ENCODE results near the gene PDLIM5. TPM values are rescaled to one million over a fixed set of nuclear protein-coding genes. Genes with fewer than 3 reads are reported as not detected.

PDLIM5 gene
- total RNA-seq, 1 experiment from 2014 or later: 106 TPM

GRCh38 chr4:94528792-94529451 lies 77.2 kb downstream of the PDLIM5 start:
- H3K27me3 Mint-ChIP-seq (ENCODE audit: insufficient read depth, unreplicated experiment): no peaks in the 10 kb centered on the region
- no peak for DNase-seq
- CTCF ChIA-PET: no interaction called here
- Histone ChIP-seq H3K9me3 (no peaks in the 10 kb centered on the region), H3K27me3 (replicated peaks; ENCODE audit: control insufficient read depth, insufficient read depth, low read length) (no peaks in the 10 kb centered on the region), H3K4me3 (ENCODE audit: low read depth, low read length) (no peak overlapping the region), H3K36me3 (ENCODE audit: control insufficient read depth, insufficient read depth, low read length) (no peaks in the 10 kb centered on the region; the same call in 1 of the 2 replicates), H3K4me1 (peaks cover 29% of the 10 kb centered on the region)
- no peak overlapping the region for H3K4me3 Mint-ChIP-seq (ENCODE audit: unreplicated experiment)
- TF ChIP-seq CTCF (IDR thresholded peaks at IDR 0.05; ENCODE audit: insufficient read depth in 1 of 2, low read depth in 1 of 2, low read length in 1 of 2, severe bottlenecking in 1 of 2, unreplicated experiment in 1 of 2): no peak
- intact Hi-C loops (cut with micrococcal nuclease; ENCODE audit: unreplicated experiment): no loop called here
- no peak overlapping the region for H3K27ac Mint-ChIP-seq (ENCODE audit: unreplicated experiment)
- peaks cover 20% of the 10 kb centered on the region for H3K4me1 Mint-ChIP-seq (ENCODE audit: low read depth, unreplicated experiment)
- POLR2A ChIA-PET: no interaction called here
- no TSS peak for BruUV-seq (replicated peaks)
- peaks cover 7% of the 10 kb centered on the region for H3K36me3 Mint-ChIP-seq (ENCODE audit: insufficient read depth, unreplicated experiment)
- no peaks in the 10 kb centered on the region for H3K9me3 Mint-ChIP-seq (ENCODE audit: unreplicated experiment)

- no peaks in the 10 kb centered on the region for H3K9me3 ChIP-seq
- ChIA-PET CTCF (no interaction called here), POLR2A (no interaction called here)
- no peaks in the 10 kb centered on the region for H3K27me3 ChIP-seq (replicated peaks; ENCODE audit: control insufficient read depth, insufficient read depth, low read length)
- Mint-ChIP-seq H3K4me1 (ENCODE audit: low read depth, unreplicated experiment) (peaks cover 31% of the 10 kb centered on the region), H3K9me3 (ENCODE audit: unreplicated experiment) (no peaks in the 10 kb centered on the region), H3K4me3 (ENCODE audit: unreplicated experiment) (no peak overlapping the region), H3K27me3 (ENCODE audit: insufficient read depth, unreplicated experiment) (no peaks in the 10 kb centered on the region), H3K36me3 (ENCODE audit: insufficient read depth, unreplicated experiment) (peaks cover 10% of the 10 kb centered on the region), H3K27ac (ENCODE audit: unreplicated experiment) (no peak overlapping the region)
- H3K4me3 ChIP-seq (ENCODE audit: low read depth, low read length): no peak overlapping the region
- no peaks in the 10 kb centered on the region; the same call in 1 of the 2 replicates for H3K36me3 ChIP-seq (ENCODE audit: control insufficient read depth, insufficient read depth, low read length)
- BruUV-seq (replicated peaks): no TSS peak
- TF ChIP-seq CTCF (IDR thresholded peaks at IDR 0.05; ENCODE audit: insufficient read depth in 1 of 2, low read depth in 1 of 2, low read length in 1 of 2, severe bottlenecking in 1 of 2, unreplicated experiment in 1 of 2): no peak
- intact Hi-C loops (cut with micrococcal nuclease; ENCODE audit: unreplicated experiment): no loop called here
- DNase-seq: no peak
- H3K4me1 ChIP-seq: peaks cover 38% of the 10 kb centered on the region
Observed at GRCh38 chr4:94530073-94530472, 78.3 kb downstream of the PDLIM5 start.

GRCh38 chr4:94531991-94532789 lies 80.4 kb downstream of the PDLIM5 start:
- Mint-ChIP-seq H3K4me1 (ENCODE audit: low read depth, unreplicated experiment) (peaks cover 43% of the 10 kb centered on the region), H3K27me3 (ENCODE audit: insufficient read depth, unreplicated experiment) (no peaks in the 10 kb centered on the region), H3K4me3 (ENCODE audit: unreplicated experiment) (no peak overlapping the region), H3K9me3 (ENCODE audit: unreplicated experiment) (no peaks in the 10 kb centered on the region), H3K27ac (ENCODE audit: unreplicated experiment) (no peak overlapping the region), H3K36me3 (ENCODE audit: insufficient read depth, unreplicated experiment) (peaks cover 12% of the 10 kb centered on the region)
- peaks cover 51% of the 10 kb centered on the region for H3K4me1 ChIP-seq
- no peaks in the 10 kb centered on the region; the same call in 1 of the 2 replicates for H3K36me3 ChIP-seq (ENCODE audit: control insufficient read depth, insufficient read depth, low read length)
- H3K4me3 ChIP-seq (ENCODE audit: low read depth, low read length): no peak overlapping the region
- ChIA-PET POLR2A (no interaction called here), CTCF (no interaction called here)
- intact Hi-C loops (cut with micrococcal nuclease; ENCODE audit: unreplicated experiment): no loop called here
- no peaks in the 10 kb centered on the region for H3K27me3 ChIP-seq (replicated peaks; ENCODE audit: control insufficient read depth, insufficient read depth, low read length)
- no peak for DNase-seq
- BruUV-seq (replicated peaks): no TSS peak
- no peaks in the 10 kb centered on the region for H3K9me3 ChIP-seq
- TF ChIP-seq CTCF (IDR thresholded peaks at IDR 0.05; ENCODE audit: insufficient read depth in 1 of 2, low read depth in 1 of 2, low read length in 1 of 2, severe bottlenecking in 1 of 2, unreplicated experiment in 1 of 2): no peak

Measured in Caco-2 (cell line).